Measurements from ENCODE around the gene MYO9B. TPM values are rescaled to one million over a fixed set of nuclear protein-coding genes. Genes with fewer than 3 reads are reported as not detected.

MYO9B gene
- 99.3 and 118 TPM in 2 replicates for total RNA-seq

GRCh38 chr19:17075035-17075863, at the start of gene MYO9B, which contains the start of gene HAUS8:
Gene MYO9B (plus strand): TSS chr19:17075777. CDS start chr19:17101718, 25,941 bp downstream.
Gene HAUS8 (minus strand): TSS chr19:17075452. CDS start chr19:17075422, 30 bp downstream.
- no peak for TF ChIP-seq CTCF (IDR thresholded peaks at IDR 0.05; ENCODE audit: insufficient read depth, low read depth, low read length)
- peak; percentile 100 for DNase-seq (ENCODE audit: low read depth)
- peak within 1 kb of the TSS; percentile 97 for H3K4me3 ChIP-seq (ENCODE audit: low read depth, low read length)

GRCh38 chr19:17025991-17026658, 49.5 kb upstream of the MYO9B start:
- TF ChIP-seq CTCF (IDR thresholded peaks at IDR 0.05; ENCODE audit: insufficient read depth, low read depth, low read length): no peak
- no peak overlapping the region for H3K4me3 ChIP-seq (ENCODE audit: low read depth, low read length)
- no peak for DNase-seq (ENCODE audit: low read depth)

- no peak for DNase-seq (ENCODE audit: low read depth)
- TF ChIP-seq CTCF (IDR thresholded peaks at IDR 0.05; ENCODE audit: insufficient read depth, low read depth, low read length): no peak
- no peak within 1 kb of the TSS for H3K4me3 ChIP-seq (ENCODE audit: low read depth, low read length)
Measured at GRCh38 chr19:17026706-17027534, 48.7 kb upstream of the MYO9B start, which contains the start of gene CPAMD8. Gene CPAMD8 (minus strand): TSS chr19:17026810. CDS start chr19:17026642, 168 bp downstream.

- H3K4me3 ChIP-seq (ENCODE audit: low read depth, low read length): no peak overlapping the region
- DNase-seq (ENCODE audit: low read depth): no peak
- no peak for TF ChIP-seq CTCF (IDR thresholded peaks at IDR 0.05; ENCODE audit: insufficient read depth, low read depth, low read length)
Measured at GRCh38 chr19:17027535-17027975, 48.0 kb upstream of the MYO9B start.

- no peak overlapping the region for H3K4me3 ChIP-seq (ENCODE audit: low read depth, low read length)
- no peak for DNase-seq (ENCODE audit: low read depth)
- TF ChIP-seq CTCF (IDR thresholded peaks at IDR 0.05; ENCODE audit: insufficient read depth, low read depth, low read length): no peak
Measured at GRCh38 chr19:17031741-17032140, 43.8 kb upstream of the MYO9B start.

GRCh38 chr19:17035842-17036424, 39.6 kb upstream of the MYO9B start:
- TF ChIP-seq CTCF (IDR thresholded peaks at IDR 0.05; ENCODE audit: insufficient read depth, low read depth, low read length): no peak
- no peak for DNase-seq (ENCODE audit: low read depth)
- no peak overlapping the region for H3K4me3 ChIP-seq (ENCODE audit: low read depth, low read length)
